GM12878 (cell line): ENCODE data around the gene SPINK7. TPM values are rescaled to one million over a fixed set of nuclear protein-coding genes. Genes with fewer than 3 reads are reported as not detected.

Source experiments
- ATAC-seq: fragments of 200-7000 bp; cut with Tn5 transposase; 3 replicates; pipeline ENCODE4 v1.9.1; 2020; ENCODE audit warnings: mild to moderate bottlenecking, moderate library complexity
- Bru-seq: library from RNA; stranded (reverse); fragments of 400-500 nt; gene quantifications from one replicate; lab custom pipeline; 2021; lab: Mats Ljungman, UMichigan
- BruChase-seq, 2 experiments: library from RNA; stranded (reverse); fragments of 400-500 nt; gene quantifications; one replicate each; lab custom pipeline; 2021; lab: Mats Ljungman, UMichigan
- BruUV-seq: library from RNA; stranded (reverse); fragments of 400-500 nt; replicated peaks from 2 replicates; lab custom pipeline; 2021; lab: Mats Ljungman, UMichigan
- CTCF ChIA-PET: fragments of 300-600 bp; sonication (Branson Sonifier 250); formaldehyde crosslinking; extraction: SDS; loops from one replicate; lab custom pipeline; 2021; ENCODE audit warnings: inconsistent platforms; lab: Yijun Ruan, JAX
- POLR2A ChIA-PET: fragments of 350-600 bp; formaldehyde crosslinking; extraction: SDS; loops from one replicate; lab custom pipeline; 2021; ENCODE audit warnings: inconsistent platforms; lab: Charles Lee
- RAD21 ChIA-PET: fragments of 300-600 bp; sonication (Branson Sonifier 250); formaldehyde crosslinking; loops from one replicate; lab custom pipeline; 2023; ENCODE audit warnings: antibody characterized with exemption; ENCODE audit not compliant: unreplicated experiment; lab: Charles Lee
- SMC1A ChIA-PET: fragments of 300-600 bp; sonication (Branson Sonifier 250); formaldehyde crosslinking; loops from one replicate; lab custom pipeline; 2023; ENCODE audit not compliant: unreplicated experiment, uncharacterized antibody; lab: Charles Lee
- DNase-seq: peaks from one replicate; pipeline ENCODE4 v3.0.0-alpha.2; 2011; ENCODE audit warnings: low read depth, low spot score
- FAIRE-seq: peaks from 3 replicates; lab custom pipeline; 2011; peaks lifted over from hg19 to GRCh38; lab: Jason Lieb, UNC
- H2AFZ ChIP-seq: 2 replicates; pipeline ENCODE4 v1.6.0; 2011; ENCODE audit warnings: low read depth, low read length, control low read depth; ENCODE audit not compliant: control insufficient read depth
- H3K27ac ChIP-seq: 2 replicates; pipeline ENCODE4 v1.5.1; 2011; ENCODE audit warnings: control low read depth; ENCODE audit not compliant: control insufficient read depth, insufficient read depth
- H3K27me3 ChIP-seq, 2 experiments: replicated peaks in 1 of 2; 2 replicates each; pipeline versions ENCODE4 v1.6.0 to v1.6.1; 2011; ENCODE audit warnings: low read length in 1 of 2; ENCODE audit not compliant: control insufficient read depth in 2 of 2, insufficient read depth in 2 of 2
- H3K36me3 ChIP-seq, 2 experiments: 2 replicates each; pipeline ENCODE4 v1.5.1; 2011; ENCODE audit warnings: low read length in 1 of 2; ENCODE audit not compliant: control insufficient read depth in 2 of 2, insufficient read depth in 2 of 2
- H3K4me1 ChIP-seq: 2 replicates; pipeline ENCODE4 v1.6.1; 2011; ENCODE audit warnings: mild to moderate bottlenecking, low read length, moderate library complexity, mixed read lengths; ENCODE audit not compliant: control insufficient read depth, insufficient read depth
- H3K4me2 ChIP-seq: 2 replicates; pipeline ENCODE4 v1.6.0; 2011; ENCODE audit warnings: control low read depth; ENCODE audit not compliant: control insufficient read depth, insufficient read depth
- H3K4me3 ChIP-seq: fragments of 200-600 bp; sonication (generic); 2 replicates; pipeline ENCODE4 v1.5.1; 2016
- H3K79me2 ChIP-seq: 2 replicates; pipeline ENCODE4 v1.6.0; 2011; ENCODE audit warnings: low read length; ENCODE audit not compliant: control insufficient read depth, insufficient read depth
- H3K9ac ChIP-seq: 2 replicates; pipeline ENCODE4 v1.8.0; 2011; ENCODE audit warnings: low read length, control low read depth, mixed read lengths; ENCODE audit not compliant: control insufficient read depth, insufficient read depth
- H3K9me3 ChIP-seq: replicated peaks from 3 replicates; pipeline ENCODE4 v1.5.1; 2011; ENCODE audit warnings: mild to moderate bottlenecking, low read length; ENCODE audit not compliant: control insufficient read depth, insufficient read depth
- H4K20me1 ChIP-seq: 2 replicates; pipeline ENCODE4 v1.6.0; 2011; ENCODE audit not compliant: control insufficient read depth, insufficient read depth
- GABPA ChIP-seq: IDR thresholded peaks from 2 replicates; pipeline ENCODE4 v1.6.1; 2014; ENCODE audit warnings: antibody characterized with exemption, low read depth, mild to moderate bottlenecking, inconsistent platforms
- PBX3 ChIP-seq: IDR thresholded peaks from 2 replicates; pipeline ENCODE4 v1.6.1; 2011; ENCODE audit warnings: mild to moderate bottlenecking, low read depth, low read length, moderate library complexity; ENCODE audit not compliant: insufficient replicate concordance
- STAT3 ChIP-seq: IDR thresholded peaks from 2 replicates; pipeline ENCODE4 v1.6.1; 2011; ENCODE audit warnings: low read depth, low read length, improper control_type of control experiment
- SUZ12 ChIP-seq: fragments of 200-600 bp; sonication (generic); IDR thresholded peaks from one replicate; pipeline ENCODE4 v1.6.1; 2018; ENCODE audit warnings: antibody characterized with exemption, mild to moderate bottlenecking; ENCODE audit not compliant: unreplicated experiment
- TCF3 ChIP-seq: IDR thresholded peaks from 2 replicates; pipeline ENCODE4 v1.6.1; 2012; ENCODE audit warnings: low read depth, mild to moderate bottlenecking, low read length, borderline replicate concordance; ENCODE audit not compliant: insufficient read depth
- WGBS: methylation state at CpG from one replicate; pipeline ENCODE4 v1.1.6; 2016; ENCODE audit warnings: low lambda C conversion rate; ENCODE audit not compliant: insufficient replicate concordance, insufficient coverage; ENCODE audit errors: missing lambda C conversion rate; 5-methylcytosine and 5-hydroxymethylcytosine counted together
- in situ Hi-C: fragments of 300-500 bp; cut with MboI; formaldehyde crosslinking; loops from 9 replicates; pipeline ENCODE4 v1.14.3; 2018; ENCODE audit warnings: mixed read lengths
- intact Hi-C: fragments of 100-400 bp; cut with micrococcal nuclease; formaldehyde crosslinking; loops from one replicate; pipeline ENCODE4 v1.14.2; 2022; ENCODE audit not compliant: unreplicated experiment
- long read RNA-seq, 2 experiments: library from polyadenylated mRNA; unstranded; transcript quantifications; one replicate each; pipeline ENCODE4 v2.0.0, GENCODE V29; 2019 to 2020
- polyA minus RNA-seq, 3 experiments: library from RNA; depleted of rRNA, polyadenylated mRNA; stranded (reverse); fragments of >200 nt; gene quantifications; 2 replicates each; pipeline ENCODE4 v1.2.3, GENCODE V29; 2011
- polyA plus RNA-seq, 11 experiments: library from polyadenylated mRNA; depleted of rRNA in 4 of 11; unstranded in 6 of 11; stranded (reverse) in 5 of 11; fragments of >200 nt; fragmentation: Nextera tagmentation in 4 of 11; fragmentation: Illumina TruSeq in 1 of 11; extraction: Ambion mirVana in 4 of 11; extraction: Trizol in 1 of 11; gene quantifications; 1 replicate in 1 of 11; 2 replicates in 10 of 11; pipeline versions ENCODE4 v1.2.1 to v1.2.3, GENCODE V29; 2011 to 2016; ENCODE audit warnings: inconsistent platforms in 2 of 11, missing spikeins in 2 of 11, low read depth in 1 of 11
- total RNA-seq, 4 experiments: library from RNA; depleted of rRNA in 3 of 4; stranded (reverse); fragments of >200 nt in 3 of 4; fragmentation: Illumina TruSeq in 1 of 4; extraction: Trizol in 1 of 4; gene quantifications; 2 replicates each; pipeline versions ENCODE4 v1.2.1 to v1.2.3, GENCODE V29; 2013 to 2021
- TF ChIP-seq, protein P1 (sequence below): fragments of 450-650 bp; IDR thresholded peaks from 2 replicates; pipeline ENCODE4 v1.6.1; 2014; ENCODE audit warnings: mild to moderate bottlenecking

The SPINK7 gene
- total RNA-seq (2013; cell fraction: nucleolus; rRNA removed), result not detected in 2 replicates
- total RNA-seq (2014; rRNA removed), result not detected in 2 replicates
- not detected in 2 replicates for total RNA-seq (2014; rRNA removed; fragmentation: Illumina TruSeq; extraction: Trizol)
- not detected in 2 replicates for total RNA-seq (2021)
- not detected for polyA plus RNA-seq (2011; ENCODE audit: low read depth)
- not detected in 2 replicates for polyA plus RNA-seq (2011; rRNA removed)
- polyA plus RNA-seq (2011; cell fraction: cytosol; rRNA removed), result 0.19 TPM in 1 of 2 replicates, not detected in the other
- polyA plus RNA-seq (2011; cell fraction: nucleus; rRNA removed), result not detected in 2 replicates
- not detected in 2 replicates for polyA plus RNA-seq (2012)
- polyA plus RNA-seq (2014; fragmentation: Illumina TruSeq; extraction: Trizol), result not detected in 2 replicates
- polyA plus RNA-seq (2014; fragmentation: Nextera tagmentation; extraction: Ambion mirVana), result not detected
- not detected in 2 replicates for polyA plus RNA-seq (2014; rRNA removed)
- polyA plus RNA-seq (2016; fragmentation: Nextera tagmentation; extraction: Ambion mirVana), result not detected
- not detected in 2 replicates for polyA minus RNA-seq (2011; rRNA and poly(A)+ RNA removed)
- not detected in 2 replicates for polyA minus RNA-seq (2011; cell fraction: cytosol; rRNA and poly(A)+ RNA removed)
- not detected in 2 replicates for polyA minus RNA-seq (2011; cell fraction: nucleus; rRNA and poly(A)+ RNA removed)
- Bru-seq, nascent RNA, result not detected
- BruChase-seq, experiment 1, labeled RNA remaining after a 6-hour chase, result not detected
- not detected for BruChase-seq, experiment 2, labeled RNA remaining after a 2-hour chase
- long read RNA-seq, experiment 1, result 0 reads
- long read RNA-seq, experiment 2, result 0 reads

GRCh38 chr5:148312153-148312552 lies at the start of gene SPINK7:
SPINK7 (plus strand) TSS chr5:148312423; CDS start chr5:148312484, 61 bp downstream.
- in situ Hi-C loops (no loop called here), intact Hi-C loops (no loop called here)
- WGBS, result 0% methylated on average over 3 of the region's 3 CpGs
- ATAC-seq (no peak), DNase-seq (no peak), FAIRE-seq (no peak)
- Histone ChIP-seq H3K36me3 (no peaks in the 10 kb centered on the region), H3K27me3 (no peaks in the 10 kb centered on the region), H3K4me2 (no peak within 1 kb of the TSS), H3K4me3 (no peak within 1 kb of the TSS), H2AFZ (no peak within 1 kb of the TSS), H3K79me2 (no peaks in the 10 kb centered on the region), H4K20me1 (no peaks in the 10 kb centered on the region), H3K9ac (no peak within 1 kb of the TSS), H3K9me3 (no peaks in the 10 kb centered on the region), H3K27ac (no peak within 1 kb of the TSS), H3K4me1 (no peaks in the 10 kb centered on the region)
- TF ChIP-seq, protein P1, sequence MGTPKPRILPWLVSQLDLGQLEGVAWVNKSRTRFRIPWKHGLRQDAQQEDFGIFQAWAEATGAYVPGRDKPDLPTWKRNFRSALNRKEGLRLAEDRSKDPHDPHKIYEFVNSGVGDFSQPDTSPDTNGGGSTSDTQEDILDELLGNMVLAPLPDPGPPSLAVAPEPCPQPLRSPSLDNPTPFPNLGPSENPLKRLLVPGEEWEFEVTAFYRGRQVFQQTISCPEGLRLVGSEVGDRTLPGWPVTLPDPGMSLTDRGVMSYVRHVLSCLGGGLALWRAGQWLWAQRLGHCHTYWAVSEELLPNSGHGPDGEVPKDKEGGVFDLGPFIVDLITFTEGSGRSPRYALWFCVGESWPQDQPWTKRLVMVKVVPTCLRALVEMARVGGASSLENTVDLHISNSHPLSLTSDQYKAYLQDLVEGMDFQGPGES, result no peak
- TF ChIP-seq SUZ12, result no peak
- TF ChIP-seq PBX3, result no peak
- no peak for TF ChIP-seq GABPA
- no peak for TF ChIP-seq STAT3
- TF ChIP-seq TCF3, result no peak
- RAD21 ChIA-PET, result no interaction called here
- BruUV-seq, result no TSS peak
- CTCF ChIA-PET, result no interaction called here
- SMC1A ChIA-PET, result no interaction called here
- POLR2A ChIA-PET, result no interaction called here
